Measurements from ENCODE around the gene PALM2AKAP2.

PALM2AKAP2 gene

DNA sequence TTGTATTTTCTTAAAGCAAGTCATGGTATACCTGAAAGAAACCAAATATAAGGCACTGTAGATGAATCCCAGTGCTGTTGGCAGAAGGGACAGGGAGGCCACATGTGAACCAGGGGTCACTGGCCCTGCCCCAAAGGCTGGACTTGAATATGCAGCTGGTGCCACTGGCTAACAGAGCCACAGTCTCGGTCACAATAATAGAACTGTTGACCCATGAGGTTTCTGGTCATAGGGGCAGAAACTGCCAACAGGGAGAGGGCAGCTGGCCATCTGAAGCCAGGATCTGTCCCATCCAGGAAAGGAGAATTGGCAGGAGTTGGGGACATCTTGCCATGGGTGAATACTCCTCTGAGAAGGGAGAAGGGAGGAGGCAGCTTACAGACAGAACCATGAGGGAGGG lies 31.9 kb downstream of the PALM2AKAP2 start:
- Histone ChIP-seq H3K9ac (ENCODE audit: low read depth, low read length, poor library complexity, severe bottlenecking) (no peak overlapping the region), H3K36me3 (ENCODE audit: insufficient read depth, low read length) (no peaks in the 10 kb centered on the region), H3K27me3 (ENCODE audit: insufficient read depth, low read length, poor library complexity, severe bottlenecking) (no peaks in the 10 kb centered on the region), H3F3A (ENCODE audit: low read depth) (no peaks in the 10 kb centered on the region), H3K4me3 (ENCODE audit: low read length, poor library complexity, severe bottlenecking) (no peak overlapping the region), H3K9me2 (replicated peaks; ENCODE audit: low read depth, low read length) (no peaks in the 10 kb centered on the region), H3K9me3 (ENCODE audit: insufficient read depth, low read depth, low read length) (no peaks in the 10 kb centered on the region), H3K4me2 (ENCODE audit: low read depth, low read length, poor library complexity, severe bottlenecking) (no peak overlapping the region), H2AFZ (ENCODE audit: low read length) (no peak overlapping the region), H3K79me2 (ENCODE audit: insufficient read depth, low read length) (no peaks in the 10 kb centered on the region), H3K4me1 (ENCODE audit: insufficient read depth, low read length, poor library complexity, severe bottlenecking) (no peaks in the 10 kb centered on the region), H4K20me1 (ENCODE audit: insufficient read depth, low read length, poor library complexity, severe bottlenecking) (no peaks in the 10 kb centered on the region)
- no peak for TF ChIP-seq EZH2phosphoT487 (IDR thresholded peaks at IDR 0.05; ENCODE audit: borderline replicate concordance)
- TF ChIP-seq, protein P1, sequence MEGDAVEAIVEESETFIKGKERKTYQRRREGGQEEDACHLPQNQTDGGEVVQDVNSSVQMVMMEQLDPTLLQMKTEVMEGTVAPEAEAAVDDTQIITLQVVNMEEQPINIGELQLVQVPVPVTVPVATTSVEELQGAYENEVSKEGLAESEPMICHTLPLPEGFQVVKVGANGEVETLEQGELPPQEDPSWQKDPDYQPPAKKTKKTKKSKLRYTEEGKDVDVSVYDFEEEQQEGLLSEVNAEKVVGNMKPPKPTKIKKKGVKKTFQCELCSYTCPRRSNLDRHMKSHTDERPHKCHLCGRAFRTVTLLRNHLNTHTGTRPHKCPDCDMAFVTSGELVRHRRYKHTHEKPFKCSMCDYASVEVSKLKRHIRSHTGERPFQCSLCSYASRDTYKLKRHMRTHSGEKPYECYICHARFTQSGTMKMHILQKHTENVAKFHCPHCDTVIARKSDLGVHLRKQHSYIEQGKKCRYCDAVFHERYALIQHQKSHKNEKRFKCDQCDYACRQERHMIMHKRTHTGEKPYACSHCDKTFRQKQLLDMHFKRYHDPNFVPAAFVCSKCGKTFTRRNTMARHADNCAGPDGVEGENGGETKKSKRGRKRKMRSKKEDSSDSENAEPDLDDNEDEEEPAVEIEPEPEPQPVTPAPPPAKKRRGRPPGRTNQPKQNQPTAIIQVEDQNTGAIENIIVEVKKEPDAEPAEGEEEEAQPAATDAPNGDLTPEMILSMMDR (conservative IDR thresholded peaks at IDR 0.05; ENCODE audit: low read length) = no peak

DNA sequence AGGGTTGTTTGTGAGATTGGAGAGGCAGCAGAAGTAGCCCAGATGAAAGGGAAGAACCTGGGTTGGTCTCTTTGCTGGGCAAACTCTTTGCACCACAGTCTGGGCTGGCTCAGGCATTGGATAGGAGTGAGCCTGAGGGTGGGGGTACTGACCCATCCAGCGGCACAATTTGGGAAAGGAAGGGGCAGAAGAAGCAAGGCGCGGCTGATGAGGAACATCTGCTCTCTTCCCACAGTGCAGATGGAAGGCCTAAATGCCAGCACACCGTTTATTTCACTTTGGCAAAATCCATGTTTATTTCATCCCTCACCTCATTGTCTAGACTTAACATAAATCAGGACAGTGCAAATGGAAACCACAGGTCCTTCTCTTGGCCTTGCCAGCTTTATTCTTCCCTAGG lies 32.3 kb downstream of the PALM2AKAP2 start:
- no peaks in the 10 kb centered on the region for H3K9me3 ChIP-seq (ENCODE audit: insufficient read depth, low read depth, low read length)
- H3K36me3 ChIP-seq (ENCODE audit: insufficient read depth, low read length) = no peaks in the 10 kb centered on the region
- H3K4me3 ChIP-seq (ENCODE audit: low read length, poor library complexity, severe bottlenecking) = no peak overlapping the region
- no peaks in the 10 kb centered on the region for H3K27me3 ChIP-seq (ENCODE audit: insufficient read depth, low read length, poor library complexity, severe bottlenecking)
- TF ChIP-seq EZH2phosphoT487 (IDR thresholded peaks at IDR 0.05; ENCODE audit: borderline replicate concordance) = no peak
- TF ChIP-seq, protein P1 (conservative IDR thresholded peaks at IDR 0.05; ENCODE audit: low read length) = no peak
- no peak overlapping the region for H2AFZ ChIP-seq (ENCODE audit: low read length)
- no peaks in the 10 kb centered on the region for H3K9me2 ChIP-seq (replicated peaks; ENCODE audit: low read depth, low read length)
- H3K4me2 ChIP-seq (ENCODE audit: low read depth, low read length, poor library complexity, severe bottlenecking) = no peak overlapping the region
- no peaks in the 10 kb centered on the region for H3K79me2 ChIP-seq (ENCODE audit: insufficient read depth, low read length)
- no peaks in the 10 kb centered on the region for H3K4me1 ChIP-seq (ENCODE audit: insufficient read depth, low read length, poor library complexity, severe bottlenecking)
- H3F3A ChIP-seq (ENCODE audit: low read depth) = no peaks in the 10 kb centered on the region
- no peak overlapping the region for H3K9ac ChIP-seq (ENCODE audit: low read depth, low read length, poor library complexity, severe bottlenecking)
- H4K20me1 ChIP-seq (ENCODE audit: insufficient read depth, low read length, poor library complexity, severe bottlenecking) = no peaks in the 10 kb centered on the region

DNA sequence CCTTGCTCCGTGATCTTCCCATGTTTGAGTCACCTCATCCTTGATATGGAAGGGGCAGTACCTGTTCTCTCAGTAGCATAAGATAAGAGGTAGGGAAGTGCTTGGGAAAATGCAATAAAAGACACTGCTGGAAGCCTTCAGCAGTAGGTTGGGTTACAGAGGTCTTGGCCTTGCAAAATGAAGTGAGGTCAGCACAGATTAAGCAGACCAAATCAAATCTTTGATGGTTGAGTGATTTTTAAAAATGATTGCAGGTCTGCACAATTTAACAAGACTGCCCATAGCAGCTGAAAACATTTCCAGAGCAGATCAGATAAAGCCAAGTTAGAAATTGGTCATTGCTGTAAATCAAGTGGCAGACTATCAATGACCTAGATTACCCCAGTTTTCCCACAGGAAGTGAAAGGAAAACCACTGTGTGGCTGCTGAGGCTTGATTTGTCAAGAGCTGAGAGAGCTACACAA lies 32.9 kb downstream of the PALM2AKAP2 start:
- Histone ChIP-seq H3K4me1 (ENCODE audit: insufficient read depth, low read length, poor library complexity, severe bottlenecking) (no peaks in the 10 kb centered on the region), H3K4me3 (ENCODE audit: low read length, poor library complexity, severe bottlenecking) (no peak overlapping the region), H3K79me2 (ENCODE audit: insufficient read depth, low read length) (no peaks in the 10 kb centered on the region), H4K20me1 (ENCODE audit: insufficient read depth, low read length, poor library complexity, severe bottlenecking) (no peaks in the 10 kb centered on the region), H3K9me3 (ENCODE audit: insufficient read depth, low read depth, low read length) (no peaks in the 10 kb centered on the region), H3K27me3 (ENCODE audit: insufficient read depth, low read length, poor library complexity, severe bottlenecking) (no peaks in the 10 kb centered on the region), H3K9ac (ENCODE audit: low read depth, low read length, poor library complexity, severe bottlenecking) (no peak overlapping the region), H3K4me2 (ENCODE audit: low read depth, low read length, poor library complexity, severe bottlenecking) (no peak overlapping the region), H3F3A (ENCODE audit: low read depth) (no peaks in the 10 kb centered on the region), H3K9me2 (replicated peaks; ENCODE audit: low read depth, low read length) (no peaks in the 10 kb centered on the region), H2AFZ (ENCODE audit: low read length) (no peak overlapping the region), H3K36me3 (ENCODE audit: insufficient read depth, low read length) (no peaks in the 10 kb centered on the region)
- no peak for TF ChIP-seq EZH2phosphoT487 (IDR thresholded peaks at IDR 0.05; ENCODE audit: borderline replicate concordance)
- TF ChIP-seq, protein P1 (conservative IDR thresholded peaks at IDR 0.05; ENCODE audit: low read length) = no peak
